Measurements from ENCODE around the gene WWC2. TPM values are rescaled to one million over a fixed set of nuclear protein-coding genes. Genes with fewer than 3 reads are reported as not detected.
"Not testable (repeated sequence)": the region's sequence is repeated elsewhere in the genome, so short reads cannot be mapped to it uniquely, and the experiment has no call there.

The WWC2 gene
- total RNA-seq, 1 experiment from 2014 or later: 16.0 TPM

DNA sequence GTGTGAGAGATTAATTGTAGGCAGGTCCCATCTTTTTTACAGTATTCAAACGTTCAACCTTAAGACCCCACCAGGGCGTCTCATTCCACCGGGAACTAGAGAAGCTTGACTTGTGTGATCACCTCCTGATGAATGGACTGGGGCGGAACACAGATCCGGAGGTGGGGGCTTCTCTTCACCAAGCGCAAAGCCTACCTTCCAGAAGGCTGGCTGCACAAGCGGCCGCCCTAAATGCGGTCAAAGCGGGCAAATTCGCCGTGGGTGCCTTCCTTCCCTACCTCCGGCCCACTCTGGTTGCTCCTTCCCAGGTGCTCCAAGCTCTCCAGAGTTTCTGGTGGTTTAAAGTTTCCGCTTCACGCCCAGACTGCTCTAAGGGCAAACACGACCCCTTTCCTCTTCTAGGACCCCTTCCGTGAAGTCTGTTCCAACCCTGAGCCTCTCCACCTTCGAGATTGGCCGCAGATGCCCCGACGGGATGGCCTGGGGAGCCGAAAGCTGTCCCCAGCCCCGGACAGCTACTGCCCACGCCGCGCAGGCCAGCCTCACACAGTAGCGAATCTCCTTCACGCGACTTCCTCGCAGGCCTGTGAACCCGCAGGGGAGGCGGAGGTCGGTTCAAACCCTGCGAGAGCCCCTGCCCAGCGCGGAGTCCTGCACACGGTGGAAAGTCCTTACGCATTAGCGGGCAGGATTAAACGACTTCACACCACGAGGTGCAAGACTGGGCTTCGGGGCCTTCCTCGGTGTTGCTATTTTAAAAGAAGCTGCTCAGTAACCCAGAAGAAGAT, 1.6 kb upstream of the WWC2 start:
- no peaks in the 10 kb centered on the region for H3K9me3 ChIP-seq
- no peaks in the 10 kb centered on the region; the same call in 1 of the 2 replicates for H3K36me3 ChIP-seq
- no peaks in the 10 kb centered on the region for H3K27me3 ChIP-seq
- DNase-seq: no peak
- H3K4me3 ChIP-seq: peak overlapping the region; percentile 68

GRCh38 chr4:183098019-183098722, 886 bp upstream of the WWC2 start:
- no peaks in the 10 kb centered on the region; the same call in 1 of the 2 replicates for H3K36me3 ChIP-seq
- H3K4me3 ChIP-seq: peak overlapping the region; percentile 68
- H3K27me3 ChIP-seq: no peaks in the 10 kb centered on the region
- H3K9me3 ChIP-seq: no peaks in the 10 kb centered on the region
- peak; percentile 62 for DNase-seq

DNA sequence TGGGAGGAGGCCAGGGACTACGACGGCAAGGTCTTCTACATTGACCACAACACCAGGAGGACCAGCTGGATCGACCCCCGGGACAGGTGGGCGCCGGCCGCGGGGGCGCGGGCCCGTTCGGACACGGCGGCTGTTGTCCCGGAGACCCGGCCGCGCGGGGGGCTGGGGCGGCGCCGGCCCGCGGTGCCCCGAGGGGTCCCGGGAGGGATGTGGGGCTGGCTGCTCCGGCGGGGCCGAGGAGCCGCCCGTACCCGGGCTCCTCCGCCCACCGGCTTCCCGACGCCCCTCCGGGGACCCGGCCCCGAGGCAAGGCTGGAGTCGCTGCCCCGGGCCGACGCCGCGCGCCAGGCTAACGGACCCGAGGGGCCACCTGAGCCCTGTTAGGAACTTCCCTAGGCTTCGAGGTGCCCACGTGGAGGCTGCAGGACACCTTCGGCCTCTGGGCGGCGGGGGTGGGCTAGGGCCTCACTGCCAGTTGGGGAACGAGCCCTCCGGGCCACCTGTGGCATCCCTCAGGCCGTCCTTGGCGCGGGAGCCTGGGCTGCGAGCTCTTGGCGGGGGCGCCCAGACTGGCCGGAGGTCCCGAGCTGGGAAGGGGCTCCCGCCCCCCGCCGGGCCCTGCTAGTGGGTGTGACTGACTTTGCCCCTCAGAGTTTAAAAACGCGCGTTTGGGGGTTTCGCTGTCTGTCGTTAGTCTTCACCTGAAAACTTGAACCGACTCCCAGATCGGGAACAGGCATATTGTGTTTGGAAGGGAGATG, 660 bp downstream of the WWC2 start:
- no peaks in the 10 kb centered on the region; the same call in 1 of the 2 replicates for H3K36me3 ChIP-seq
- H3K4me3 ChIP-seq: peak overlapping the region; percentile 68
- H3K9me3 ChIP-seq: no peaks in the 10 kb centered on the region
- DNase-seq: peak; percentile 42
- no peaks in the 10 kb centered on the region for H3K27me3 ChIP-seq

DNA sequence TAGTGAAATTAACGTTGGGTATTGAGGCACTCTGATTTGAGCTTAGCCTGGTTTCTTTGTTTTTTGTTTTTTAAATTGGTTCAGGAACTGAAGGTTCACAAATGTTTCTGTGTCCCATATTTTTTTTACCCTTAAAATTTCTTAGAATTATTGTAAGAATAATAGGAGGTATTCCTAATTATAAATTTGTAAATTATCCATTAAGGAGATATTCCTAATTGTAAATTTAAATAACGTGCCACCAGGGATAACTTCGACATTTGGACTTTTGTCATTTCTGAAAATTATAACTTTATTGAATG, 1.2 kb downstream of the WWC2 start:
- no peaks in the 10 kb centered on the region; the same call in 1 of the 2 replicates for H3K36me3 ChIP-seq
- DNase-seq: no peak

GRCh38 chr4:183100827-183101226, 1.8 kb downstream of the WWC2 start:
- Histone ChIP-seq H3K4me3 (peak overlapping the region; percentile 68), H3K9me3 (no peaks in the 10 kb centered on the region), H3K27me3 (no peaks in the 10 kb centered on the region), H3K36me3 (no peaks in the 10 kb centered on the region; the same call in 1 of the 2 replicates)
- no peak for DNase-seq

More for the DNA sequence above, 1.2 kb downstream of the WWC2 start:
- H3K9me3 ChIP-seq: no peaks in the 10 kb centered on the region
- H3K4me3 ChIP-seq: peak overlapping the region; percentile 68
- no peaks in the 10 kb centered on the region for H3K27me3 ChIP-seq

GRCh38 chr4:183101956-183102480, 3.0 kb downstream of the WWC2 start:
- no peak for DNase-seq
- H3K36me3 ChIP-seq: no peaks in the 10 kb centered on the region; the same call in 1 of the 2 replicates
- no peak overlapping the region for H3K4me3 ChIP-seq
- H3K9me3 ChIP-seq: no peaks in the 10 kb centered on the region
- H3K27me3 ChIP-seq: no peaks in the 10 kb centered on the region

DNA sequence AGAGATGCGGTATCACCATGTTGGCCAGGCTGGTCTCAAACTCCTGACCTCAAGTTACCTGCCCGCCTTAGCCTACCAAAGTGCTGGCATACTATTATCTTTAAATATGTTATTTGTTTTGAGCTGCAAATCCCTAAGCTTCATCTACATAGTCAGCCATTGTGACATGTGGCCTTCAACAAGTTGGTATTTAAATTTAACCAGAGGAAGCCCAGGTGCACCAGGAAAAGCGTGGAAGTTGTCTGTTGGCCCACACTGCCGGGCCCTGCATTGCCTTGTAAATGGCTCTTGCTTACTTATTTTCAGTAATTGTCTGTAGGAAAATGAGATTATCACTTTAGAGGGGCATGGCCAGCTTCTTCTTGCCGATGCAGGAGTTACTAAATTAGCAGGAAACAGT, 6.0 kb downstream of the WWC2 start:
- DNase-seq: no peak
- H3K27me3 ChIP-seq: no peaks in the 10 kb centered on the region

DNA sequence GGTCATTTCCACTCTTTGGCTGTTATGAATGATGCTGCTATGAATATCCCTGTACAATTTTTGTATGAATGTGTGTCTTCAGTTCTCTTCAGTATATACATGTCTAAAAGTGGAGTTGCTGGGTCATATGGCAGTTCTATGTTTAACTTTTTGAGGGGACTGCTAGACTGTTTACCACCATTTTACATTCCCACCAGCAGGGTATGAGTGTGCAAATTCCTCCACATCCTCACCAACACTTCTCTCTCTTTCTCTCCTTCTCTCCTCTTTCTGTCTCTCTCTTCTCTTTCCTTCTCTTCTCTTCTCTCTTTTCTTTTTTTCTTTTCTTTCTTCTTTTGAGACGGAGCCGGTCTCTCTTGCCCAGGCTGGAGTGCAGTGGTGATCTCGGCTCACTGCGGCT, 7.8 kb downstream of the WWC2 start:
- no peak for DNase-seq
- Histone ChIP-seq H3K9me3 (no peaks in the 10 kb centered on the region), H3K4me3 (no peak overlapping the region), H3K36me3 (no peaks in the 10 kb centered on the region; the same call in 1 of the 2 replicates), H3K27me3 (no peaks in the 10 kb centered on the region)

More for the DNA sequence above, 6.0 kb downstream of the WWC2 start:
- no peaks in the 10 kb centered on the region for H3K9me3 ChIP-seq
- no peak overlapping the region for H3K4me3 ChIP-seq
- H3K36me3 ChIP-seq: no peaks in the 10 kb centered on the region; the same call in 1 of the 2 replicates

GRCh38 chr4:183107891-183108459, 8.9 kb downstream of the WWC2 start:
- Histone ChIP-seq H3K4me3 (no peak overlapping the region), H3K36me3 (no peaks in the 10 kb centered on the region), H3K9me3 (no peaks in the 10 kb centered on the region), H3K27me3 (no peaks in the 10 kb centered on the region)
- no peak for DNase-seq

- Histone ChIP-seq H3K4me3 (no peak overlapping the region), H3K9me3 (no peaks in the 10 kb centered on the region), H3K27me3 (no peaks in the 10 kb centered on the region), H3K36me3 (no peaks in the 10 kb centered on the region)
- DNase-seq: no peak
Measured at GRCh38 chr4:183110244-183110643, 11.2 kb downstream of the WWC2 start.

GRCh38 chr4:183111452-183111885, 12.4 kb downstream of the WWC2 start:
- H3K9me3 ChIP-seq: no peaks in the 10 kb centered on the region
- no peak overlapping the region for H3K4me3 ChIP-seq
- no peaks in the 10 kb centered on the region for H3K36me3 ChIP-seq
- H3K27me3 ChIP-seq: no peaks in the 10 kb centered on the region
- DNase-seq: no peak

DNA sequence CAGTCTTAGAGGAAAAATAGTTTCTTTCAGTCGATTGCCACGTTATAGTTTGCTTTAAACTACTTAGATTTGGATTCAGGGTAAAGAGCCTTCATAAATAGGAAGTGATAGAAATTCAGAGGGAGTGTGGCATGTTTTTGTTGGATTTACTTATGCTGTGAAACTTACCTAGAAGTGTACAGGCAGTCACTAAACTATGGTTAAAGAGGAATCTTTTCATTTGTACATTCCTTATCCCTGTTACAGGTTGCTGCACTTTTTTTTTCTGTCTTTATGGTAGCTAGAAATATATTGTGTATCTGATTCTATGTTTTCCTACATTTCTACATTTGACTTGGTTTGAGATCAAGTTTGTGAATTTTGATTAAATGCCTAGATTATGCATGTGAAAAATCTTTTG, 19.1 kb downstream of the WWC2 start:
- no peak overlapping the region for H3K4me3 ChIP-seq
- no peaks in the 10 kb centered on the region for H3K27me3 ChIP-seq
- H3K9me3 ChIP-seq: no peaks in the 10 kb centered on the region
- no peak for DNase-seq
- H3K36me3 ChIP-seq: no peaks in the 10 kb centered on the region

DNA sequence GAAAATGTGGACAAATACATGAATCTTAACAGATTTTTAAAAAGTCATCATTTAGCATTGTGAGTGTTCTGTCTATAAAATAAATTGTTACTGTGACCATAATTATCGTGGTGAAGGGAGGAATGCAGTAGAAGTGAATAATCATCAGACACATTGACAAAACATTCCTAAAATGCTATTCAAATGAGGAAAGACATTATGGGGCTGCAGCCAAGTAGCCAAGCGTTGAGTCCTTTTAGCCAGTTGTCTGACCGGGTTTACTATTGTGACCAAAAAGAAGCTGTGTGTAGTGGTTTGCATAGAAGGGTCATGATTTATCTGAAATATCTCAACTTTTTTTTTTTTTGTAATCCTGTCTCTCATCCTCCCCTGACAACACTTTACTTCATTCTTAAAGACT, 19.5 kb downstream of the WWC2 start:
- Histone ChIP-seq H3K4me3 (0 out of 2 replicates have a peak overlapping the region, but pooled peaks have one; percentile 3), H3K36me3 (no peaks in the 10 kb centered on the region), H3K9me3 (no peaks in the 10 kb centered on the region), H3K27me3 (no peaks in the 10 kb centered on the region)
- peak; percentile 71 for DNase-seq

GRCh38 chr4:183121660-183122059, 22.6 kb downstream of the WWC2 start:
- H3K9me3 ChIP-seq, H3K27me3 ChIP-seq, DNase-seq, H3K4me3 ChIP-seq, H3K36me3 ChIP-seq: not testable (repeated sequence)

GRCh38 chr4:183124228-183124627, 25.2 kb downstream of the WWC2 start:
- no peak for DNase-seq
- no peaks in the 10 kb centered on the region for H3K9me3 ChIP-seq
- no peak overlapping the region for H3K4me3 ChIP-seq
- no peaks in the 10 kb centered on the region for H3K36me3 ChIP-seq
- no peaks in the 10 kb centered on the region for H3K27me3 ChIP-seq

GRCh38 chr4:183124865-183125264, 25.8 kb downstream of the WWC2 start:
- H3K9me3 ChIP-seq: no peaks in the 10 kb centered on the region
- no peak overlapping the region for H3K4me3 ChIP-seq
- no peak for DNase-seq
- H3K36me3 ChIP-seq: no peaks in the 10 kb centered on the region
- H3K27me3 ChIP-seq: no peaks in the 10 kb centered on the region

All from MG63 (cell line).